Measurements from ENCODE around the gene CASTOR1. TPM values are rescaled to one million over a fixed set of nuclear protein-coding genes. Genes with fewer than 3 reads are reported as not detected.

Gene CASTOR1
- total RNA-seq, 1 donor from 2014 or later: 11.3 TPM

GRCh38 chr22:30266445-30267381 is 22.6 kb downstream of the CASTOR1 start, which contains the start of gene OSM:
Gene OSM (minus strand): TSS chr22:30266851. CDS start chr22:30266799, 52 bp downstream.
- no peak for DNase-seq (ENCODE audit: low read depth)

GRCh38 chr22:30265823-30266444 is 23.4 kb downstream of the CASTOR1 start:
- DNase-seq (ENCODE audit: low read depth): no peak

GRCh38 chr22:30265131-30265720 is 24.1 kb downstream of the CASTOR1 start:
- no peak for DNase-seq (ENCODE audit: low read depth)

- no peak for DNase-seq (ENCODE audit: low read depth)
Observed at GRCh38 chr22:30263883-30264282, 25.4 kb downstream of the CASTOR1 start.

GRCh38 chr22:30262917-30263741 is 26.2 kb downstream of the CASTOR1 start:
- DNase-seq (ENCODE audit: low read depth): peak; percentile 67

- no peak for DNase-seq (ENCODE audit: low read depth)
Observed at GRCh38 chr22:30262112-30262511, 27.2 kb downstream of the CASTOR1 start.

GRCh38 chr22:30261134-30261533 is 28.2 kb downstream of the CASTOR1 start:
- DNase-seq (ENCODE audit: low read depth): no peak

- DNase-seq (ENCODE audit: low read depth): no peak
Observed at GRCh38 chr22:30260682-30261081, 28.6 kb downstream of the CASTOR1 start.

GRCh38 chr22:30260276-30260675 is 29.0 kb downstream of the CASTOR1 start:
- no peak for DNase-seq (ENCODE audit: low read depth)

- DNase-seq (ENCODE audit: low read depth): no peak
Observed at GRCh38 chr22:30254314-30254713, 35.0 kb downstream of the CASTOR1 start.

GRCh38 chr22:30253205-30253852 is 36.0 kb downstream of the CASTOR1 start:
- peak; percentile 86 for DNase-seq (ENCODE audit: low read depth)

- no peak for DNase-seq (ENCODE audit: low read depth)
Observed at GRCh38 chr22:30252411-30253204, 36.7 kb downstream of the CASTOR1 start.

- DNase-seq (ENCODE audit: low read depth): no peak
Observed at GRCh38 chr22:30251711-30252110, 37.6 kb downstream of the CASTOR1 start.

GRCh38 chr22:30250661-30251267 is 38.5 kb downstream of the CASTOR1 start:
- peak; percentile 64 for DNase-seq (ENCODE audit: low read depth)

GRCh38 chr22:30250039-30250565 is 39.2 kb downstream of the CASTOR1 start:
- DNase-seq (ENCODE audit: low read depth): no peak

GRCh38 chr22:30249049-30250038 is 40.0 kb downstream of the CASTOR1 start:
- no peak for DNase-seq (ENCODE audit: low read depth)

- DNase-seq (ENCODE audit: low read depth): no peak
Observed at GRCh38 chr22:30248484-30248883, 40.8 kb downstream of the CASTOR1 start.

- DNase-seq (ENCODE audit: low read depth): no peak
Observed at GRCh38 chr22:30247974-30248373, 41.3 kb downstream of the CASTOR1 start.
